ENCODE measurements around the gene PDXK. TPM values are rescaled to one million over a fixed set of nuclear protein-coding genes. Genes with fewer than 3 reads are reported as not detected.

The PDXK gene
- total and polyA plus RNA-seq, 9 of the 15 experiments (the other 6 are each of a cell fraction or from before 2014, with no cell fraction given): 5.6 to 162 (median 76.5) TPM

DNA sequence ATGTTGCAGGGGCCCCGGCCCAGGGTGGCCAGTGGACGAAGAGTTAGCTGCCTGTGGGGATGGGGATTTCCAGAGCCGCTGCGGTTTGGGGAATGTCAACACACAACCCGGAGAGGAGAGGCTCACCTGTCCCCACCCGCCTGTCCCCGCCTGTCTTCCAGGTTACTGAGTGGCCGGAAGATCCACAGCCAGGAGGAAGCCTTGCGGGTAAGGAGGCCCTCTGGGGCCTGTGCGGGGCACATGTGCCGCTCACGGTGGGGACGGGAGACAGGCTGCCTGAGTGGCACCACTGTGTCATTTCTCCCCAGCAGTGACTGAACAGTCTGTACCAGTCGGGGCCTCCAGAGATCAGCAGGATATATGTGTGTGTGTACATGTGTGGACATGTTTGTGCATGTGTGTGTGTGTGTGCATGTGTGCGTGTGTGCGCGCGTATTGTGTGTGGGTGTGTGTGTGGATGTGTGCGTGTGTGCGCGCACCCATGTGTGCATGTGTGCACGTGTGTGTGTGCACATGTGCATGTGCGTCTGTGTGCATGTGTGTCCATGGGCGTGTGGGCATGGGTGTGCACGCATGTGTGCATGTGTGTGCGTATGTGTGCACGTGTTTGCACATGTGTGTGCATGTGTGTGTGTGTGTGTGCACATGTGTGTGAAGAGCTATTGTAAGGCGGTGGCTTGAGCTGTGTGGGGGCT is 31.6 kb downstream of the PDXK start (continued):
- TF ChIP-seq, protein P1, sequence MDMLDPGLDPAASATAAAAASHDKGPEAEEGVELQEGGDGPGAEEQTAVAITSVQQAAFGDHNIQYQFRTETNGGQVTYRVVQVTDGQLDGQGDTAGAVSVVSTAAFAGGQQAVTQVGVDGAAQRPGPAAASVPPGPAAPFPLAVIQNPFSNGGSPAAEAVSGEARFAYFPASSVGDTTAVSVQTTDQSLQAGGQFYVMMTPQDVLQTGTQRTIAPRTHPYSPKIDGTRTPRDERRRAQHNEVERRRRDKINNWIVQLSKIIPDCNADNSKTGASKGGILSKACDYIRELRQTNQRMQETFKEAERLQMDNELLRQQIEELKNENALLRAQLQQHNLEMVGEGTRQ (CRISPR knock-in tag; IDR thresholded peaks at IDR 0.05): no peak
- TF ChIP-seq IFI16 (CRISPR knock-in tag; IDR thresholded peaks at IDR 0.05) (no peak), ZNF561 (CRISPR knock-in tag; conservative IDR thresholded peaks at IDR 0.05) (no peak), KLF13 (tag; IDR thresholded peaks at IDR 0.05; ENCODE audit: borderline replicate concordance, low read depth) (no peak), HOXB6 (CRISPR knock-in tag; IDR thresholded peaks at IDR 0.05; ENCODE audit: borderline replicate concordance) (no peak), TAF9B (IDR thresholded peaks at IDR 0.05; ENCODE audit: partially characterized antibody) (no peak), ZNF445 (CRISPR knock-in tag; IDR thresholded peaks at IDR 0.05; ENCODE audit: low read depth) (no peak), POLR2G (IDR thresholded peaks at IDR 0.05; ENCODE audit: low read depth, low read length) (peak; percentile 66), FOXK1 (CRISPR knock-in tag; IDR thresholded peaks at IDR 0.05; ENCODE audit: borderline replicate concordance) (no peak), SREBF1 (IDR thresholded peaks at IDR 0.05; ENCODE audit: borderline replicate concordance, low read depth, low read length) (no peak), ZNF41 (CRISPR knock-in tag; conservative IDR thresholded peaks at IDR 0.05) (no peak), CXXC5 (CRISPR knock-in tag; IDR thresholded peaks at IDR 0.05) (no peak), ZNF239 (CRISPR knock-in tag; IDR thresholded peaks at IDR 0.05) (no peak), SNRNP70 (optimal IDR thresholded peaks at IDR 0.05; ENCODE audit: low read depth, low read length) (no peak), NR3C1 (CRISPR knock-in tag; IDR thresholded peaks at IDR 0.05) (no peak), GTF2A2 (tag; IDR thresholded peaks at IDR 0.05) (no peak), RBBP5 (IDR thresholded peaks at IDR 0.05; ENCODE audit: borderline replicate concordance, insufficient read depth, low read length, poor library complexity, severe bottlenecking) (no peak), TEAD4 (IDR thresholded peaks at IDR 0.05; ENCODE audit: low read length) (no peak), TEAD4 (CRISPR knock-in tag; IDR thresholded peaks at IDR 0.05; ENCODE audit: borderline replicate concordance) (no peak), KAT7 (CRISPR knock-in tag; IDR thresholded peaks at IDR 0.05; ENCODE audit: borderline replicate concordance) (no peak), NBN (IDR thresholded peaks at IDR 0.05; ENCODE audit: low read depth) (no peak), MYBL2 (IDR thresholded peaks at IDR 0.05; ENCODE audit: low read depth) (no peak), MYBL2 (CRISPR knock-in tag; IDR thresholded peaks at IDR 0.05; ENCODE audit: borderline replicate concordance) (no peak), MAX (CRISPR knock-in tag; IDR thresholded peaks at IDR 0.05) (peak; percentile 25; the same call in 1 of the 2 replicates), ZNF282 (CRISPR knock-in tag; IDR thresholded peaks at IDR 0.05) (no peak), CBFA2T2 (conservative IDR thresholded peaks at IDR 0.05) (no peak), KLF16 (IDR thresholded peaks at IDR 0.05) (no peak), ZNF584 (CRISPR knock-in tag; IDR thresholded peaks at IDR 0.05; ENCODE audit: low read depth) (no peak), HSF4 (CRISPR knock-in tag; IDR thresholded peaks at IDR 0.05; ENCODE audit: borderline replicate concordance) (no peak)
- TF ChIP-seq, protein P2, sequence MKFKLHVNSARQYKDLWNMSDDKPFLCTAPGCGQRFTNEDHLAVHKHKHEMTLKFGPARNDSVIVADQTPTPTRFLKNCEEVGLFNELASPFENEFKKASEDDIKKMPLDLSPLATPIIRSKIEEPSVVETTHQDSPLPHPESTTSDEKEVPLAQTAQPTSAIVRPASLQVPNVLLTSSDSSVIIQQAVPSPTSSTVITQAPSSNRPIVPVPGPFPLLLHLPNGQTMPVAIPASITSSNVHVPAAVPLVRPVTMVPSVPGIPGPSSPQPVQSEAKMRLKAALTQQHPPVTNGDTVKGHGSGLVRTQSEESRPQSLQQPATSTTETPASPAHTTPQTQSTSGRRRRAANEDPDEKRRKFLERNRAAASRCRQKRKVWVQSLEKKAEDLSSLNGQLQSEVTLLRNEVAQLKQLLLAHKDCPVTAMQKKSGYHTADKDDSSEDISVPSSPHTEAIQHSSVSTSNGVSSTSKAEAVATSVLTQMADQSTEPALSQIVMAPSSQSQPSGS (CRISPR knock-in tag; IDR thresholded peaks at IDR 0.05): no peak

Data from K562 (cell line).